GM12878 (cell line): ENCODE results near the gene TATDN3. TPM values are rescaled to one million over a fixed set of nuclear protein-coding genes. Genes with fewer than 3 reads are reported as not detected.

Experiments
- ATAC-seq: fragments of 200-7000 bp; cut with Tn5 transposase; 3 replicates; pipeline ENCODE4 v1.9.1; 2020; ENCODE audit warnings: mild to moderate bottlenecking, moderate library complexity
- BruUV-seq: library from RNA; stranded (reverse); fragments of 400-500 nt; replicated peaks from 2 replicates; lab custom pipeline; 2021; lab: Mats Ljungman, UMichigan
- CTCF ChIA-PET: fragments of 300-600 bp; sonication (Branson Sonifier 250); formaldehyde crosslinking; extraction: SDS; loops from one replicate; lab custom pipeline; 2021; ENCODE audit warnings: inconsistent platforms; lab: Yijun Ruan, JAX
- POLR2A ChIA-PET: fragments of 350-600 bp; formaldehyde crosslinking; extraction: SDS; loops from one replicate; lab custom pipeline; 2021; ENCODE audit warnings: inconsistent platforms; lab: Charles Lee
- RAD21 ChIA-PET: fragments of 300-600 bp; sonication (Branson Sonifier 250); formaldehyde crosslinking; loops from one replicate; lab custom pipeline; 2023; ENCODE audit warnings: antibody characterized with exemption; ENCODE audit not compliant: unreplicated experiment; lab: Charles Lee
- SMC1A ChIA-PET: fragments of 300-600 bp; sonication (Branson Sonifier 250); formaldehyde crosslinking; loops from one replicate; lab custom pipeline; 2023; ENCODE audit not compliant: unreplicated experiment, uncharacterized antibody; lab: Charles Lee
- DNase-seq: peaks from one replicate; pipeline ENCODE4 v3.0.0-alpha.2; 2011; ENCODE audit warnings: low read depth, low spot score
- FAIRE-seq: peaks from 3 replicates; lab custom pipeline; 2011; peaks lifted over from hg19 to GRCh38; lab: Jason Lieb, UNC
- H2AFZ ChIP-seq: 2 replicates; pipeline ENCODE4 v1.6.0; 2011; ENCODE audit warnings: low read depth, low read length, control low read depth; ENCODE audit not compliant: control insufficient read depth
- H3K27ac ChIP-seq: 2 replicates; pipeline ENCODE4 v1.5.1; 2011; ENCODE audit warnings: control low read depth; ENCODE audit not compliant: control insufficient read depth, insufficient read depth
- H3K27me3 ChIP-seq, 2 experiments: replicated peaks in 1 of 2; 2 replicates each; pipeline versions ENCODE4 v1.6.0 to v1.6.1; 2011; ENCODE audit warnings: low read length in 1 of 2; ENCODE audit not compliant: control insufficient read depth in 2 of 2, insufficient read depth in 2 of 2
- H3K36me3 ChIP-seq, 2 experiments: 2 replicates each; pipeline ENCODE4 v1.5.1; 2011; ENCODE audit warnings: low read length in 1 of 2; ENCODE audit not compliant: control insufficient read depth in 2 of 2, insufficient read depth in 2 of 2
- H3K4me1 ChIP-seq: 2 replicates; pipeline ENCODE4 v1.6.1; 2011; ENCODE audit warnings: mild to moderate bottlenecking, low read length, moderate library complexity, mixed read lengths; ENCODE audit not compliant: control insufficient read depth, insufficient read depth
- H3K4me2 ChIP-seq: 2 replicates; pipeline ENCODE4 v1.6.0; 2011; ENCODE audit warnings: control low read depth; ENCODE audit not compliant: control insufficient read depth, insufficient read depth
- H3K4me3 ChIP-seq: fragments of 200-600 bp; sonication (generic); 2 replicates; pipeline ENCODE4 v1.5.1; 2016
- H3K79me2 ChIP-seq: 2 replicates; pipeline ENCODE4 v1.6.0; 2011; ENCODE audit warnings: low read length; ENCODE audit not compliant: control insufficient read depth, insufficient read depth
- H3K9ac ChIP-seq: 2 replicates; pipeline ENCODE4 v1.8.0; 2011; ENCODE audit warnings: low read length, control low read depth, mixed read lengths; ENCODE audit not compliant: control insufficient read depth, insufficient read depth
- H3K9me3 ChIP-seq: replicated peaks from 3 replicates; pipeline ENCODE4 v1.5.1; 2011; ENCODE audit warnings: mild to moderate bottlenecking, low read length; ENCODE audit not compliant: control insufficient read depth, insufficient read depth
- H4K20me1 ChIP-seq: 2 replicates; pipeline ENCODE4 v1.6.0; 2011; ENCODE audit not compliant: control insufficient read depth, insufficient read depth
- BMI1 ChIP-seq: fragments of 450-650 bp; IDR thresholded peaks from 2 replicates; pipeline ENCODE4 v1.6.1; 2016; ENCODE audit warnings: mild to moderate bottlenecking, moderate library complexity, borderline replicate concordance
- CBX5 ChIP-seq: sonication (generic); IDR thresholded peaks from 2 replicates; pipeline ENCODE4 v1.6.1; 2016; ENCODE audit warnings: low read depth, moderate library complexity, mild to moderate bottlenecking, inconsistent platforms
- CEBPB ChIP-seq, 2 experiments: fragments of 150-350 bp in 1 of 2; IDR thresholded peaks; 2 replicates each; pipeline ENCODE4 v1.6.1; 2012 to 2014; ENCODE audit warnings: low read depth in 2 of 2, low read length in 2 of 2, borderline replicate concordance in 1 of 2, inconsistent platforms in 1 of 2
- KLF5 ChIP-seq: fragments of 450-650 bp; IDR thresholded peaks from 2 replicates; pipeline ENCODE4 v1.6.1; 2014; ENCODE audit warnings: mild to moderate bottlenecking; ENCODE audit not compliant: partially characterized antibody
- SRF ChIP-seq, 2 experiments: IDR thresholded peaks; 2 replicates each; pipeline ENCODE4 v1.6.1; 2011; ENCODE audit warnings: low read depth in 2 of 2, low read length in 2 of 2, mild to moderate bottlenecking in 1 of 2, moderate library complexity in 1 of 2
- ZNF274 ChIP-seq: IDR thresholded peaks from one replicate; pipeline ENCODE4 v1.8.0; 2011; ENCODE audit not compliant: insufficient read length, insufficient read depth
- WGBS: methylation state at CpG from one replicate; pipeline ENCODE4 v1.1.6; 2016; ENCODE audit warnings: low lambda C conversion rate; ENCODE audit not compliant: insufficient replicate concordance, insufficient coverage; ENCODE audit errors: missing lambda C conversion rate; 5-methylcytosine and 5-hydroxymethylcytosine counted together
- in situ Hi-C: fragments of 300-500 bp; cut with MboI; formaldehyde crosslinking; loops from 9 replicates; pipeline ENCODE4 v1.14.3; 2018; ENCODE audit warnings: mixed read lengths
- intact Hi-C: fragments of 100-400 bp; cut with micrococcal nuclease; formaldehyde crosslinking; loops from one replicate; pipeline ENCODE4 v1.14.2; 2022; ENCODE audit not compliant: unreplicated experiment
- polyA plus RNA-seq, 11 experiments: library from polyadenylated mRNA; depleted of rRNA in 4 of 11; unstranded in 6 of 11; stranded (reverse) in 5 of 11; fragments of >200 nt; fragmentation: Nextera tagmentation in 4 of 11; fragmentation: Illumina TruSeq in 1 of 11; extraction: Ambion mirVana in 4 of 11; extraction: Trizol in 1 of 11; gene quantifications; 1 replicate in 1 of 11; 2 replicates in 10 of 11; pipeline versions ENCODE4 v1.2.1 to v1.2.3, GENCODE V29; 2011 to 2016; ENCODE audit warnings: inconsistent platforms in 2 of 11, missing spikeins in 2 of 11, low read depth in 1 of 11
- total RNA-seq, 4 experiments: library from RNA; depleted of rRNA in 3 of 4; stranded (reverse); fragments of >200 nt in 3 of 4; fragmentation: Illumina TruSeq in 1 of 4; extraction: Trizol in 1 of 4; gene quantifications; 2 replicates each; pipeline versions ENCODE4 v1.2.1 to v1.2.3, GENCODE V29; 2013 to 2021
- TF ChIP-seq, protein P1 (sequence below): fragments of 450-650 bp; IDR thresholded peaks from 2 replicates; pipeline ENCODE4 v1.6.1; 2017; ENCODE audit warnings: borderline replicate concordance
- TF ChIP-seq, protein P2 (sequence below): fragments of 450-650 bp; IDR thresholded peaks from 2 replicates; pipeline ENCODE4 v1.6.1; 2017; ENCODE audit warnings: low read depth, mild to moderate bottlenecking, moderate library complexity

TATDN3 gene
- total and polyA plus RNA-seq, 10 of the 15 experiments (the other 5 are each of a cell fraction or from before 2014, with no cell fraction given): 15.5 to 40.0 (median 22.7) TPM

DNA sequence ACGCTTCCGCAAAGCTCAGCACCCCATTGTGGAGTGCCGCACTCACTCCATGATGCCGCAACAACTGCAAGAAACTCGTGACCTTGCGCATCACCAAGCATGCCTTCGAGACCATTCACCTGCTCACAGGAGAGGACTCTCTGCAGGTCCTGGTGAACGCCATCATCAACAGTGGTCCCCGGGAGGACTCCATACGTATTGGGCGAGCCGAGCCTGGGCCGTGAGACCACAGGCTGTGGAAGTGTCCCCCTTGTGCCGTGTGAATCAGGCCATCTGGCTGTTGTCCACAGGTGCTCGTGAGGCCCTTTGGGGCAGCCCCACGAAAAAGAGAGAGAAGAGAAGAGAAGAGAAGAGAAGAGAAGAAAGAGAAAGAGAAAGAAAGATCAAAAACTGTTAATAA is 32.5 kb downstream of the TATDN3 start:
- Histone ChIP-seq H3K79me2 (no peaks in the 10 kb centered on the region), H3K4me1 (peaks cover 16% of the 10 kb centered on the region), H3K9me3 (peaks cover 18% of the 10 kb centered on the region), H3K27me3 (no peaks in the 10 kb centered on the region), H2AFZ (no peak overlapping the region), H3K27ac (no peak overlapping the region), H3K4me2 (no peak overlapping the region), H4K20me1 (no peaks in the 10 kb centered on the region), H3K9ac (no peak overlapping the region), H3K4me3 (no peak overlapping the region), H3K36me3 (no peaks in the 10 kb centered on the region)
- ChIA-PET CTCF (interaction anchor here (1.4 kb wide), 1 partner anchor 9 kb away, joined by 4 read pairs; no protein-coding TSS in a partner anchor), RAD21 (no interaction called here), SMC1A (no interaction called here), POLR2A (interaction anchor here (1.4 kb wide), 1 partner anchor 10 kb away, joined by 5 read pairs; no protein-coding TSS in a partner anchor)
- in situ Hi-C loops: no loop called here
- DNase-seq: no peak
- 86% methylated on average over 16 of the region's 16 CpGs for WGBS
- intact Hi-C loops: no loop called here
- no peak for FAIRE-seq
- no TSS peak for BruUV-seq
- no peak for ATAC-seq
- TF ChIP-seq SRF (IDR thresholded peaks at IDR 0.05; ENCODE audit: low read depth in 2 of 2, low read length in 2 of 2) (no peak), CEBPB (IDR thresholded peaks at IDR 0.05; ENCODE audit: borderline replicate concordance in 1 of 2, low read depth in 2 of 2, low read length in 2 of 2) (no peak), BMI1 (no peak), ZNF274 (no peak)

DNA sequence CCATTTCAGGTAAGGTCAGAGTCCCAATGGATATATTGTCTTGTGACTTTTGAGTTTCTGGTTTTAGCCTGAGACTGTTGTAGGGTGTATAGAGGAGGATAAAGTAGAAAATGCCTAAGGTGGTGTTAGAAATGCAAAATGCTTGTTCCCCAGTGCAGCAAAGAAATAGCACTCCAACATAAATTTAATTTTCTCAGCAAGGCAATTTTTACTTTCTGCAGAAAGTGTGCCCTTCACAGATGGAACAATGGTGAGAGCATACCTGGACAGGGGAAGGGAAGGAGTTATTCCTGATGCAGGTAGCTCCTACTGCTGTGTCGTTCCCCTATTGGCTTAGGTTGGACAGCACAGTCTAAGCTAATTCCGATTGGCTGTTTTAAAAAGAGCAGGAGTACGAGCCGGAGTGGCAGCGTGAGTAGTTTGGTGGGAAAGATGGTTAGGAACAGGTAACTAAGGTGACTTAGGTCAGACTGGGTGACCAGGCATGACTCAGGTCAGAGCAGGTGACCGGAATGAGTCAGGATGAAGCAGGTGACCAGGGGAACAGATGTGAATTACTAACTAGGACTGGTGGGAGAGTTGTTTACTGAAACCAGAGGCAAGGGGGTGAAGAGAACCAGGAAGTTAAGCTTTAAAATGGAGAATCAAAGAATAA is 34.2 kb downstream of the TATDN3 start:
- Histone ChIP-seq H3K4me1 (peaks cover 4% of the 10 kb centered on the region), H3K9ac (no peak overlapping the region), H3K4me2 (no peak overlapping the region), H3K27me3 (no peaks in the 10 kb centered on the region), H3K36me3 (no peaks in the 10 kb centered on the region), H3K79me2 (no peaks in the 10 kb centered on the region), H4K20me1 (no peaks in the 10 kb centered on the region), H3K27ac (no peak overlapping the region), H3K9me3 (peaks cover 18% of the 10 kb centered on the region), H2AFZ (no peak overlapping the region), H3K4me3 (no peak overlapping the region)
- TF ChIP-seq, protein P1, sequence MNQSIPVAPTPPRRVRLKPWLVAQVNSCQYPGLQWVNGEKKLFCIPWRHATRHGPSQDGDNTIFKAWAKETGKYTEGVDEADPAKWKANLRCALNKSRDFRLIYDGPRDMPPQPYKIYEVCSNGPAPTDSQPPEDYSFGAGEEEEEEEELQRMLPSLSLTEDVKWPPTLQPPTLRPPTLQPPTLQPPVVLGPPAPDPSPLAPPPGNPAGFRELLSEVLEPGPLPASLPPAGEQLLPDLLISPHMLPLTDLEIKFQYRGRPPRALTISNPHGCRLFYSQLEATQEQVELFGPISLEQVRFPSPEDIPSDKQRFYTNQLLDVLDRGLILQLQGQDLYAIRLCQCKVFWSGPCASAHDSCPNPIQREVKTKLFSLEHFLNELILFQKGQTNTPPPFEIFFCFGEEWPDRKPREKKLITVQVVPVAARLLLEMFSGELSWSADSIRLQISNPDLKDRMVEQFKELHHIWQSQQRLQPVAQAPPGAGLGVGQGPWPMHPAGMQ: no peak
- TF ChIP-seq, protein P2, sequence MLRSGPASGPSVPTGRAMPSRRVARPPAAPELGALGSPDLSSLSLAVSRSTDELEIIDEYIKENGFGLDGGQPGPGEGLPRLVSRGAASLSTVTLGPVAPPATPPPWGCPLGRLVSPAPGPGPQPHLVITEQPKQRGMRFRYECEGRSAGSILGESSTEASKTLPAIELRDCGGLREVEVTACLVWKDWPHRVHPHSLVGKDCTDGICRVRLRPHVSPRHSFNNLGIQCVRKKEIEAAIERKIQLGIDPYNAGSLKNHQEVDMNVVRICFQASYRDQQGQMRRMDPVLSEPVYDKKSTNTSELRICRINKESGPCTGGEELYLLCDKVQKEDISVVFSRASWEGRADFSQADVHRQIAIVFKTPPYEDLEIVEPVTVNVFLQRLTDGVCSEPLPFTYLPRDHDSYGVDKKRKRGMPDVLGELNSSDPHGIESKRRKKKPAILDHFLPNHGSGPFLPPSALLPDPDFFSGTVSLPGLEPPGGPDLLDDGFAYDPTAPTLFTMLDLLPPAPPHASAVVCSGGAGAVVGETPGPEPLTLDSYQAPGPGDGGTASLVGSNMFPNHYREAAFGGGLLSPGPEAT: peak; percentile 34; the same call in 1 of the 2 replicates
- TF ChIP-seq KLF5 (peak; percentile 86), CBX5 (peak; percentile 99)
- FAIRE-seq (no peak), ATAC-seq (no peak), DNase-seq (no peak)
- POLR2A ChIA-PET: no interaction called here
- RAD21 ChIA-PET: no interaction called here
- SMC1A ChIA-PET: interaction anchor here (0.7 kb wide), 1 partner anchor 8 kb away, joined by 3 read pairs; no protein-coding TSS in a partner anchor
- in situ Hi-C loops (no loop called here), intact Hi-C loops (no loop called here)
- BruUV-seq: no TSS peak
- WGBS: 90% methylated on average over 6 of the region's 6 CpGs
- CTCF ChIA-PET: interaction anchor here (1.4 to 2.4 kb wide), 2 partner anchors 11 kb away, joined by 4 to 10 read pairs; no protein-coding TSS in a partner anchor
